ENCODE measurements around the gene LRIF1. TPM values are rescaled to one million over a fixed set of nuclear protein-coding genes. Genes with fewer than 3 reads are reported as not detected.

Gene LRIF1
- total RNA-seq, 1 donor from 2014 or later = 9.7 TPM

GRCh38 chr1:110957798-110958197 lies 5.9 kb downstream of the LRIF1 start:
- no peak for DNase-seq (ENCODE audit: low read depth, low spot score)
- peaks cover 7% of the 10 kb centered on the region for H3K9me3 Mint-ChIP-seq
- H3K4me3 Mint-ChIP-seq = no peak overlapping the region
- TF ChIP-seq CTCF (conservative IDR thresholded peaks at IDR 0.05) = no peak
- no peaks in the 10 kb centered on the region for H3K27me3 Mint-ChIP-seq (ENCODE audit: low read depth)
- H3K27ac Mint-ChIP-seq (ENCODE audit: unreplicated experiment) = no peak overlapping the region
- peaks cover 14% of the 10 kb centered on the region for H3K36me3 Mint-ChIP-seq (ENCODE audit: low read depth)
- peaks cover 4% of the 10 kb centered on the region for H3K4me1 Mint-ChIP-seq

DNA sequence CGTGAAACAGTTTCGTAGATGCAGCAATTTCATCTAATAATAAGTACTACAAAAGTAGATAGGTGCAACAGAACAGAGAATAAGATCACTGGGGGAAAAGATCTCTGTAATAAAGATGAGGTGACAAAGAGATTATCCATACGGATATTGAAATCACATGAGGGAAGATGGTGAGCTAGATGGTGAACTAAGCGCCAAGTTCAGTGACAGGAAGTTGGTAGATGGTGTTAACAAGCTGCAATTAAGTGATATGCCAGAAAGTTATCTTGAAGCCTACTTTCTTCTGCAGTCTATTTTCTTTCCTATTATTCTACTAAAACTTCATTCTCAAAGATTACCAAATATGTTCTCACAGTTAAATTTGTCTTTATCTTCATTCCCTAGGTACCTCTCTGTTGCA lies 7.1 kb downstream of the LRIF1 start:
- H3K4me3 Mint-ChIP-seq = no peak overlapping the region
- H3K36me3 Mint-ChIP-seq (ENCODE audit: low read depth) = peaks cover 15% of the 10 kb centered on the region
- no peak for DNase-seq (ENCODE audit: low read depth, low spot score)
- peaks cover 4% of the 10 kb centered on the region for H3K4me1 Mint-ChIP-seq
- no peaks in the 10 kb centered on the region for H3K27me3 Mint-ChIP-seq (ENCODE audit: low read depth)
- TF ChIP-seq CTCF (conservative IDR thresholded peaks at IDR 0.05) = no peak
- no peak overlapping the region for H3K27ac Mint-ChIP-seq (ENCODE audit: unreplicated experiment)
- peaks cover 7% of the 10 kb centered on the region for H3K9me3 Mint-ChIP-seq

- DNase-seq (ENCODE audit: low read depth, low spot score) = no peak
- no peak overlapping the region for H3K27ac Mint-ChIP-seq (ENCODE audit: unreplicated experiment)
- no peaks in the 10 kb centered on the region for H3K9me3 Mint-ChIP-seq
- H3K27me3 Mint-ChIP-seq (ENCODE audit: low read depth) = peaks cover 3% of the 10 kb centered on the region
- H3K4me1 Mint-ChIP-seq = no peaks in the 10 kb centered on the region
- no peak overlapping the region for H3K4me3 Mint-ChIP-seq
- TF ChIP-seq CTCF (conservative IDR thresholded peaks at IDR 0.05) = no peak
- H3K36me3 Mint-ChIP-seq (ENCODE audit: low read depth) = peaks cover 13% of the 10 kb centered on the region
Measured at GRCh38 chr1:110953031-110953430, 10.7 kb downstream of the LRIF1 start.

DNA sequence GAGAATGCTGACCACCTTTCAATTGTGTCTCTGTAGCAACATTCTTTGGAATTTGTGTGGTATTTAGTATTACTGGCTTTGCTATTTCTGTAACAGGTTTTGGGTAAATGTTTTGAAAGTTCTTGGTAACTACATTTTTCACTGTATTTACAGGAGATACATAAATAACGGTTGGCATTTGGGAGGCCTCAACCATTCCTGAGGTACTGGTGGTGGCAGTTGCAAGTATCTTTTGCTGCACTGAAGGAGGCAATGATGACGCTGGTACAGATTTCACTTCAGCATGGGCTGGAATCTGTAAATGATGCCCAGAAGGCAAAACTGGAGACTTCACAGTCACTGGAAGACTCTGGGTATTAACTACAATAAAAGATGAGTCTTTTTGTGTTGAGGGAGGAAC lies 11.7 kb downstream of the LRIF1 start:
- no peaks in the 10 kb centered on the region for H3K4me1 Mint-ChIP-seq
- TF ChIP-seq CTCF (conservative IDR thresholded peaks at IDR 0.05) = no peak
- H3K27ac Mint-ChIP-seq (ENCODE audit: unreplicated experiment) = no peak overlapping the region
- no peak for DNase-seq (ENCODE audit: low read depth, low spot score)
- no peak overlapping the region for H3K4me3 Mint-ChIP-seq
- H3K9me3 Mint-ChIP-seq = no peaks in the 10 kb centered on the region
- peaks cover 3% of the 10 kb centered on the region for H3K27me3 Mint-ChIP-seq (ENCODE audit: low read depth)
- peaks cover 15% of the 10 kb centered on the region for H3K36me3 Mint-ChIP-seq (ENCODE audit: low read depth)

DNA sequence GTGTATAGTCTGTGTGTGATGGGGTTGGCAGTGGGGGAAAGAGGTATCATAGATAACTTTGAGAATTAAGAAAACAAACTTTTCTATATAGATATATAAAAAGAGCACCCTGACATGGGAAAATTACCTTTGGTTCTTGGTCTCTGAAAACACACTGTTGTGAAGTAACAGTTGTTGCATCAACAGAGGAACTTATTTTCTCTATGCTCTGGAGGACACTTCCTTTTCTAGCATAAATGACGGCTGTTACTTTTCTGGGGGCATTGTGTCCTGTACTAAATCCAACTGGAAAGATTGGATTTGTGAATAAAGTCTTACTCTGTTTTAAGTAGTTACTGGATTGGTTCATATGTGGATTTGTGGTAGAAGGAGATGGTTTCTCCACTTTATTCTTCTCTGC lies 12.6 kb downstream of the LRIF1 start:
- Mint-ChIP-seq H3K4me3 (no peak overlapping the region), H3K27ac (ENCODE audit: unreplicated experiment) (no peak overlapping the region), H3K36me3 (ENCODE audit: low read depth) (peaks cover 17% of the 10 kb centered on the region), H3K9me3 (no peaks in the 10 kb centered on the region), H3K4me1 (no peaks in the 10 kb centered on the region), H3K27me3 (ENCODE audit: low read depth) (peaks cover 3% of the 10 kb centered on the region)
- no peak for TF ChIP-seq CTCF (conservative IDR thresholded peaks at IDR 0.05)
- no peak for DNase-seq (ENCODE audit: low read depth, low spot score)

Data from neural crest cell (in vitro differentiated cells).